Neural cell (in vitro differentiated cells): ENCODE results near the gene CSAD. TPM values are rescaled to one million over a fixed set of nuclear protein-coding genes. Genes with fewer than 3 reads are reported as not detected.
"Not testable (repeated sequence)": the region's sequence is repeated elsewhere in the genome, so short reads cannot be mapped to it uniquely, and the experiment has no call there.

Experiments
- H2AFZ ChIP-seq: fragments of 200-600, 300-800 bp; sonication (generic), shearing (Covaris generic); 2 replicates; pipeline ENCODE4 v1.6.0; 2014; ENCODE audit warnings: low read depth, mild to moderate bottlenecking, antibody characterized with exemption, low read length, moderate library complexity
- H3F3A ChIP-seq: fragments of 200-600 bp; shearing (Covaris generic); 2 replicates; pipeline ENCODE4 v1.6.1; 2016; ENCODE audit warnings: mild to moderate bottlenecking, moderate library complexity, mixed read lengths, antibody characterized with exemption, low read length; ENCODE audit not compliant: insufficient read depth, poor library complexity, severe bottlenecking
- H3K27ac ChIP-seq: fragments of 200-600, 300-800 bp; sonication (generic), shearing (Covaris generic); 2 replicates; pipeline ENCODE4 v1.5.1; 2014; ENCODE audit warnings: mild to moderate bottlenecking, low read length, moderate library complexity
- H3K27me3 ChIP-seq: fragments of 300-800, 200-600 bp; sonication (generic), shearing (Covaris generic); 2 replicates; pipeline ENCODE4 v1.6.0; 2014; ENCODE audit warnings: mild to moderate bottlenecking, low read depth, low read length, moderate library complexity; ENCODE audit not compliant: insufficient read depth
- H3K36me3 ChIP-seq: fragments of 300-800, 200-600 bp; sonication (generic), shearing (Covaris generic); 2 replicates; pipeline ENCODE4 v1.5.1; 2014; ENCODE audit warnings: mild to moderate bottlenecking, antibody characterized with exemption, low read length, moderate library complexity; ENCODE audit not compliant: insufficient read depth
- H3K4me2 ChIP-seq: fragments of 300-800, 200-600 bp; sonication (generic), shearing (Covaris generic); 2 replicates; pipeline ENCODE4 v1.6.0; 2014; ENCODE audit warnings: mild to moderate bottlenecking, low read length
- H3K4me3 ChIP-seq: fragments of 300-800, 200-600 bp; sonication (generic), shearing (Covaris generic); 2 replicates; pipeline ENCODE4 v1.5.1; 2014; ENCODE audit warnings: mild to moderate bottlenecking, low read length, moderate library complexity
- H3K79me2 ChIP-seq: fragments of 200-600 bp; shearing (Covaris generic); replicated peaks from 2 replicates; pipeline ENCODE4 v1.6.0; 2014; ENCODE audit warnings: mild to moderate bottlenecking, low read length, moderate library complexity; ENCODE audit not compliant: insufficient read depth
- H3K9ac ChIP-seq: fragments of 300-800, 200-600 bp; sonication (generic), shearing (Covaris generic); 2 replicates; pipeline ENCODE4 v1.6.1; 2016; ENCODE audit warnings: mild to moderate bottlenecking, low read length, mixed read lengths
- H3K9me2 ChIP-seq: fragments of 200-600 bp; shearing (Covaris generic); 2 replicates; pipeline ENCODE4 v1.6.1; 2016; ENCODE audit warnings: mild to moderate bottlenecking, low read length, mixed read lengths; ENCODE audit not compliant: insufficient read depth
- H3K9me3 ChIP-seq: fragments of 200-600, 300-800 bp; sonication (generic), shearing (Covaris generic); 2 replicates; pipeline ENCODE4 v1.6.1; 2016; ENCODE audit warnings: mild to moderate bottlenecking, mixed run types, low read length, moderate library complexity, mixed read lengths
- H4K20me1 ChIP-seq: fragments of 200-600 bp; shearing (Covaris generic); 2 replicates; pipeline ENCODE4 v1.6.1; 2016; ENCODE audit warnings: mild to moderate bottlenecking, mixed run types; ENCODE audit not compliant: insufficient read depth
- EP300 ChIP-seq: fragments of 450-650 bp; conservative IDR thresholded peaks from 2 replicates; pipeline ENCODE4 v1.6.1; 2014; ENCODE audit warnings: antibody characterized with exemption, mild to moderate bottlenecking, moderate library complexity; ENCODE audit not compliant: poor library complexity, severe bottlenecking
- EZH2 ChIP-seq: fragments of 200-600, 300-800 bp; shearing (Covaris generic), sonication (generic); IDR thresholded peaks from 2 replicates; pipeline ENCODE4 v1.6.1; 2014; ENCODE audit warnings: antibody characterized with exemption, low read length, borderline replicate concordance, mild to moderate bottlenecking; ENCODE audit not compliant: insufficient read depth, poor library complexity, severe bottlenecking
- MXI1 ChIP-seq: fragments of 450-650 bp; conservative IDR thresholded peaks from 2 replicates; pipeline ENCODE4 v1.6.1; 2014; ENCODE audit warnings: antibody characterized with exemption, mild to moderate bottlenecking; ENCODE audit not compliant: poor library complexity, severe bottlenecking
- POLR2AphosphoS5 ChIP-seq: IDR thresholded peaks from 2 replicates; pipeline ENCODE4 v1.6.1; 2012
- RAD21 ChIP-seq: fragments of 450-650 bp; conservative IDR thresholded peaks from 2 replicates; pipeline ENCODE4 v1.6.1; 2014; ENCODE audit warnings: antibody characterized with exemption, mild to moderate bottlenecking, moderate library complexity
- SMC3 ChIP-seq: fragments of 450-650 bp; conservative IDR thresholded peaks from 2 replicates; pipeline ENCODE4 v1.6.1; 2014; ENCODE audit warnings: antibody characterized with exemption, mild to moderate bottlenecking, moderate library complexity; ENCODE audit not compliant: poor library complexity
- TAF1 ChIP-seq: IDR thresholded peaks from 2 replicates; pipeline ENCODE4 v1.6.1; 2012; ENCODE audit warnings: low read depth
- polyA plus RNA-seq: library from polyadenylated mRNA; depleted of rRNA; stranded (reverse); fragments of >200 nt; gene quantifications from 2 replicates; pipeline ENCODE4 v1.2.3, GENCODE V29; 2014
- TF ChIP-seq, protein P1 (sequence below): fragments of 450-650 bp; IDR thresholded peaks from 2 replicates; pipeline ENCODE4 v1.5.1; 2014; ENCODE audit warnings: antibody characterized with exemption, mild to moderate bottlenecking, moderate library complexity; ENCODE audit not compliant: poor library complexity, severe bottlenecking
- TF ChIP-seq, protein P2 (sequence below): IDR thresholded peaks from 2 replicates; pipeline ENCODE4 v1.6.1; 2012; ENCODE audit warnings: borderline replicate concordance

Gene CSAD
- polyA plus RNA-seq, 1 donor from 2014 or later: 41.9 TPM

DNA sequence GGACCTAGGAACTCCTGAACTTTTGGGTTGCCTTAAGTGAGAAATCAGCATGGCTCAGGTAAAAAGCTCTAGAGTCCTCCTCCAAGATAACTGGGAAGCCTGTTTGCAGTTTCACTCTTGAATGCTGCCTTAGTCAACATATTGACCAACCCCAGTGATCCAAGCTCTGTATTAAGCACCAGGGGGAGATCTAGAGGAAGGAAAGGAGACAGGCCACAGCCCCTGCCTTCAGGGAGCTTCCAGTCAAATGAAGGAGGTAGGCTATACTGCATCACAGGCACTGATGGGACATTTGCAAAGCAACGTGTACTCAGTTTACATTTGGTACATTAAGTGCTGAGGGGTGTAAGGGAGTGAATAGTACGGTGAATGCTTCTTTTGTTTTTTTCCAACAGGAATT lies 1.2 kb upstream of the CSAD start:
- Histone ChIP-seq H3K36me3 (peaks cover 14% of the 10 kb centered on the region), H3K9me2 (no peaks in the 10 kb centered on the region), H3K9ac (no peak overlapping the region), H4K20me1 (no peaks in the 10 kb centered on the region), H3F3A (peaks cover 4% of the 10 kb centered on the region), H3K27me3 (no peaks in the 10 kb centered on the region), H3K4me2 (peak overlapping the region; percentile 98), H3K79me2 (peaks cover 33% of the 10 kb centered on the region), H3K4me3 (peak overlapping the region; percentile 93), H3K9me3 (no peaks in the 10 kb centered on the region), H2AFZ (no peak overlapping the region), H3K27ac (peak overlapping the region; percentile 63)
- TF ChIP-seq EP300: no peak

DNA sequence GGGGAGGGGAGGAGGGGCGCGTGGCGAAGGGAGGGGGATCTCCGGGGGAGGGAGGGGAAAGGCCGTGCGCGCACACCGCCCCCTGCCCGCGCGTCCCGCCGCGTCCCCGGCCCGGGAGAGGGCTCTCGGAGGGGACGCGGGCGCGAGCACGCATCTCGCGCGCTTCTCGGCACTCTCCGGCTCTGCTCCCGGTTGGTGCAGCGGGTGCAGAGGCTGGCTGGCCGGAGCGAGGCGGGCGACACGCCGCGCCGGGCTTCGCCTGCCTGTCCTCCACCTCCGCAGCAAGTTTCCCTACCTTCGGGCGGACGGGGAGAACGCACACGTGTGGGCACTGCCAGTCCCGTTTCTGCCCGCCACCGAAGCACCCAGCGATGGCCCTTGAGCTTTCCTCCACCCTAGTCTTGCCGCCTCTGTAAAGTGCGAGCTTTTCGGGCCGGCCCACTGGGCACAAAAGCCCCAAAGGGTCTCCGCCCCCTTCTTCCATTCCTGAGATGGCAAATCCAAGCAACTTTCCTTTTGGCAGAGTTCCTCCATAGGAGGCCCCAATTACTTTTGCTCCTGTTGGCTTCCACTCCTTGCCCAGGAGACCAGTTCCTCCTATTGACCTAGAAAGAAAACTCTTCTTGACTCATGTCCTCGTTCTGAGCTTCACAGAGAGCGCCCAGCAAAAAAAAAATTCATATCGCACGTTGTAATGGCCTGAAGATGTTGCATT lies 363 bp upstream of the CSAD start:
- H3K9me3 ChIP-seq: no peaks in the 10 kb centered on the region
- no peaks in the 10 kb centered on the region for H3K27me3 ChIP-seq
- peaks cover 5% of the 10 kb centered on the region for H3K36me3 ChIP-seq
- TF ChIP-seq SMC3 (peak; percentile 17), EP300 (no peak)
- peak overlapping the region; percentile 98 for H3K4me2 ChIP-seq
- peak overlapping the region; percentile 77 for H2AFZ ChIP-seq
- no peaks in the 10 kb centered on the region for H3K9me2 ChIP-seq
- peaks cover 33% of the 10 kb centered on the region for H3K79me2 ChIP-seq
- H3F3A ChIP-seq: peaks cover 4% of the 10 kb centered on the region
- H4K20me1 ChIP-seq: no peaks in the 10 kb centered on the region
- peak overlapping the region; percentile 93 for H3K4me3 ChIP-seq
- peak overlapping the region; percentile 82 for H3K9ac ChIP-seq
- peak overlapping the region; percentile 95 for H3K27ac ChIP-seq

DNA sequence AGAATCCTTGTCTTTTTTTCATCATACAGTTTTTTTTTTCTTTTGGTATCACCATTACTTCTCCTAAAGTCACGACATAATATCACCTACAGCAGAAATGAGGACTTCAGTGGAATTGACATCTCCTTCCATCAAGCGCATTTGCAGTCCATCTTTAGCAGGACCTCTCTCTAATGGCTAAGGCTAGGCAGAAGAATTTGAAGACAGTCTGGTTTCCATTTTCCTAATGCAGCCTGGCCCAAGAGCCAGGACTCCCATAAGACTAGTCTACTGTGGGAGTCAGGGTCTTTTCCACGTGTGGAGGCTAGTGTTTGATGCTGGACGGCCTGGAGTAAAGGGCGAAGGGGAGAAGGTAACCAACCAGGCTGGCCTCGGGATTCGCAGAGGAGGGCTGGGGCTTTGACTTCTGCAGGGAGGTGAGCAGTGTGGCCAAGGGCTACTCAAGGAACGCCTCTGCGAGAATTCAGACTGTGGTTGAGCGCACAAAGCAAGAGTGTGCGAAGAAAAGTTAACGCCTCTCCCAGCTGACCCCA lies 972 bp downstream of the CSAD start:
- H3K27ac ChIP-seq: peak overlapping the region; percentile 95
- peak overlapping the region; percentile 79 for H2AFZ ChIP-seq
- H3K9me3 ChIP-seq: no peaks in the 10 kb centered on the region
- no peaks in the 10 kb centered on the region for H4K20me1 ChIP-seq
- no peaks in the 10 kb centered on the region for H3K9me2 ChIP-seq
- H3K36me3 ChIP-seq: no peaks in the 10 kb centered on the region
- peaks cover 30% of the 10 kb centered on the region for H3K79me2 ChIP-seq
- peak overlapping the region; percentile 82 for H3K9ac ChIP-seq
- no peaks in the 10 kb centered on the region for H3K27me3 ChIP-seq
- peak overlapping the region; percentile 87 for H3K4me2 ChIP-seq
- H3K4me3 ChIP-seq: peak overlapping the region; percentile 93
- TF ChIP-seq RAD21 (no peak), POLR2AphosphoS5 (no peak), MXI1 (no peak), EZH2 (no peak), SMC3 (no peak), TAF1 (no peak), EP300 (no peak)
- TF ChIP-seq, protein P1, sequence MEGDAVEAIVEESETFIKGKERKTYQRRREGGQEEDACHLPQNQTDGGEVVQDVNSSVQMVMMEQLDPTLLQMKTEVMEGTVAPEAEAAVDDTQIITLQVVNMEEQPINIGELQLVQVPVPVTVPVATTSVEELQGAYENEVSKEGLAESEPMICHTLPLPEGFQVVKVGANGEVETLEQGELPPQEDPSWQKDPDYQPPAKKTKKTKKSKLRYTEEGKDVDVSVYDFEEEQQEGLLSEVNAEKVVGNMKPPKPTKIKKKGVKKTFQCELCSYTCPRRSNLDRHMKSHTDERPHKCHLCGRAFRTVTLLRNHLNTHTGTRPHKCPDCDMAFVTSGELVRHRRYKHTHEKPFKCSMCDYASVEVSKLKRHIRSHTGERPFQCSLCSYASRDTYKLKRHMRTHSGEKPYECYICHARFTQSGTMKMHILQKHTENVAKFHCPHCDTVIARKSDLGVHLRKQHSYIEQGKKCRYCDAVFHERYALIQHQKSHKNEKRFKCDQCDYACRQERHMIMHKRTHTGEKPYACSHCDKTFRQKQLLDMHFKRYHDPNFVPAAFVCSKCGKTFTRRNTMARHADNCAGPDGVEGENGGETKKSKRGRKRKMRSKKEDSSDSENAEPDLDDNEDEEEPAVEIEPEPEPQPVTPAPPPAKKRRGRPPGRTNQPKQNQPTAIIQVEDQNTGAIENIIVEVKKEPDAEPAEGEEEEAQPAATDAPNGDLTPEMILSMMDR: no peak
- TF ChIP-seq, protein P2, sequence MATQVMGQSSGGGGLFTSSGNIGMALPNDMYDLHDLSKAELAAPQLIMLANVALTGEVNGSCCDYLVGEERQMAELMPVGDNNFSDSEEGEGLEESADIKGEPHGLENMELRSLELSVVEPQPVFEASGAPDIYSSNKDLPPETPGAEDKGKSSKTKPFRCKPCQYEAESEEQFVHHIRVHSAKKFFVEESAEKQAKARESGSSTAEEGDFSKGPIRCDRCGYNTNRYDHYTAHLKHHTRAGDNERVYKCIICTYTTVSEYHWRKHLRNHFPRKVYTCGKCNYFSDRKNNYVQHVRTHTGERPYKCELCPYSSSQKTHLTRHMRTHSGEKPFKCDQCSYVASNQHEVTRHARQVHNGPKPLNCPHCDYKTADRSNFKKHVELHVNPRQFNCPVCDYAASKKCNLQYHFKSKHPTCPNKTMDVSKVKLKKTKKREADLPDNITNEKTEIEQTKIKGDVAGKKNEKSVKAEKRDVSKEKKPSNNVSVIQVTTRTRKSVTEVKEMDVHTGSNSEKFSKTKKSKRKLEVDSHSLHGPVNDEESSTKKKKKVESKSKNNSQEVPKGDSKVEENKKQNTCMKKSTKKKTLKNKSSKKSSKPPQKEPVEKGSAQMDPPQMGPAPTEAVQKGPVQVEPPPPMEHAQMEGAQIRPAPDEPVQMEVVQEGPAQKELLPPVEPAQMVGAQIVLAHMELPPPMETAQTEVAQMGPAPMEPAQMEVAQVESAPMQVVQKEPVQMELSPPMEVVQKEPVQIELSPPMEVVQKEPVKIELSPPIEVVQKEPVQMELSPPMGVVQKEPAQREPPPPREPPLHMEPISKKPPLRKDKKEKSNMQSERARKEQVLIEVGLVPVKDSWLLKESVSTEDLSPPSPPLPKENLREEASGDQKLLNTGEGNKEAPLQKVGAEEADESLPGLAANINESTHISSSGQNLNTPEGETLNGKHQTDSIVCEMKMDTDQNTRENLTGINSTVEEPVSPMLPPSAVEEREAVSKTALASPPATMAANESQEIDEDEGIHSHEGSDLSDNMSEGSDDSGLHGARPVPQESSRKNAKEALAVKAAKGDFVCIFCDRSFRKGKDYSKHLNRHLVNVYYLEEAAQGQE: no peak
- peaks cover 4% of the 10 kb centered on the region for H3F3A ChIP-seq

DNA sequence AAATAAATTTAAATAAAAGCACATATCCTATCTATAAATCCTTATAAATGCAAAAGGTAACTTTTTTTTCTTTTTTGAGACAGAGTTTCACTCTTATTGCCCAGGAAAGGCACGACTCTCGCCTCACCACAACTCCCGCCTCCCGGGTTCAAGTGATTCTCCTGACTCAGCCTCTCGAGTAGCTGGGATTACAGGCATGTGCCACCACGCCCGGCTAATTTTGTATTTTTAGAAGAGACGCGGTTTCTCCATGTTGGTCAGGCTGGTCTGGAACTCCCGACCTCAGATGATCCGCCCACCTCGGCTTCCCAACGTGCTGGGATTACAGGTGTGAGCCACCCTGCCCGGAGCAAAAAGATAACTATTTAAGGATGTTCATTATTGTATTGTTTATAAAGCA lies 1.9 kb downstream of the CSAD start:
- H3K27me3 ChIP-seq, H3K9me2 ChIP-seq, H3K4me3 ChIP-seq, H3K36me3 ChIP-seq, H3F3A ChIP-seq, H3K27ac ChIP-seq, H3K9me3 ChIP-seq, H3K4me2 ChIP-seq, H2AFZ ChIP-seq, H3K9ac ChIP-seq, H4K20me1 ChIP-seq: not testable (repeated sequence)
- peaks cover 22% of the 10 kb centered on the region for H3K79me2 ChIP-seq

DNA sequence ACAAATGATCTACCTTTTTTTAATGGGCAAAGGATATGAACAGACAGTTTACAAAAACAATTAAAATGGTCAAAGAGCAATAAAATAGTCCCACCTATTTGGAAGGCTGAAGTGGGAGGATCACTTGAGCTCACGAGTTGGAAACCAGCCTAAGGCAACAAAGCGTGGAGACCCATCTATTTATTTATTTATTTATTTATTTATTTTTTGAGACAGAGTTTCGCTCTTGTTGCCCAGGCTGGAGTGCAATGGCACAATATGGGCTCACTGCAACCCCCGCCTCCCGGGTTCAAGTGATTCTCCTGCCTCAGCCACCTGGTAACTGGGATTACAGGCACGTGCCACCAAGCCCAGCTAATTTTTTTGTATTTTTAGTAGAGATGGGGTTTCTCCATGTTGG lies 3.3 kb downstream of the CSAD start:
- H2AFZ ChIP-seq, H3K36me3 ChIP-seq, H3K4me3 ChIP-seq, H3K27ac ChIP-seq, H3K27me3 ChIP-seq, H3K9me3 ChIP-seq, H3K9ac ChIP-seq, H3K4me2 ChIP-seq, H4K20me1 ChIP-seq, H3F3A ChIP-seq, H3K9me2 ChIP-seq: not testable (repeated sequence)
- H3K79me2 ChIP-seq: peaks cover 12% of the 10 kb centered on the region
